GM12865 (cell line): ENCODE data around the gene RELN.

Experiments
- DNase-seq: peaks from one replicate; pipeline ENCODE4 v3.0.0; 2010; ENCODE audit warnings: low read depth
- H3K4me3 ChIP-seq: 2 replicates; pipeline ENCODE4 v1.5.1; 2011; ENCODE audit warnings: mild to moderate bottlenecking, low read depth, low read length, control low read depth
- CTCF ChIP-seq: IDR thresholded peaks from 2 replicates; pipeline ENCODE4 v1.5.1; 2011; ENCODE audit warnings: low read length, control low read depth, low read depth, inconsistent platforms; ENCODE audit not compliant: insufficient read depth; ENCODE audit errors: missing control alignments

RELN gene

GRCh38 chr7:103799298-103799697 lies 190.2 kb downstream of the RELN start:
- TF ChIP-seq CTCF: no peak
- H3K4me3 ChIP-seq: no peak overlapping the region

GRCh38 chr7:103797647-103798307 lies 191.7 kb downstream of the RELN start:
- TF ChIP-seq CTCF: no peak
- no peak overlapping the region for H3K4me3 ChIP-seq
- DNase-seq: no peak

More at GRCh38 chr7:103799298-103799697, 190.2 kb downstream of the RELN start:
- no peak for DNase-seq

- DNase-seq: no peak
- TF ChIP-seq CTCF: no peak
- H3K4me3 ChIP-seq: no peak overlapping the region
Measured at GRCh38 chr7:103796327-103796962, 193.0 kb downstream of the RELN start.

- DNase-seq: no peak
- no peak for TF ChIP-seq CTCF
- no peak overlapping the region for H3K4me3 ChIP-seq
Measured at GRCh38 chr7:103795787-103796186, 193.7 kb downstream of the RELN start.

GRCh38 chr7:103795107-103795506 lies 194.4 kb downstream of the RELN start:
- DNase-seq: no peak
- no peak overlapping the region for H3K4me3 ChIP-seq
- TF ChIP-seq CTCF: no peak

GRCh38 chr7:103794424-103794823 lies 195.0 kb downstream of the RELN start:
- TF ChIP-seq CTCF: no peak
- H3K4me3 ChIP-seq: no peak overlapping the region
- DNase-seq: no peak
